22Rv1 (cell line): ENCODE measurements around the gene GNAI3.

Experiments used
- CTCF ChIP-seq: fragments of 450-650 bp; IDR thresholded peaks from 2 replicates; pipeline ENCODE4 v1.5.1; 2017; ENCODE audit warnings: mild to moderate bottlenecking
- ZFX ChIP-seq: fragments of 450-650 bp; IDR thresholded peaks from 2 replicates; pipeline ENCODE4 v1.6.1; 2017; ENCODE audit warnings: antibody characterized with exemption, borderline replicate concordance

DNA sequence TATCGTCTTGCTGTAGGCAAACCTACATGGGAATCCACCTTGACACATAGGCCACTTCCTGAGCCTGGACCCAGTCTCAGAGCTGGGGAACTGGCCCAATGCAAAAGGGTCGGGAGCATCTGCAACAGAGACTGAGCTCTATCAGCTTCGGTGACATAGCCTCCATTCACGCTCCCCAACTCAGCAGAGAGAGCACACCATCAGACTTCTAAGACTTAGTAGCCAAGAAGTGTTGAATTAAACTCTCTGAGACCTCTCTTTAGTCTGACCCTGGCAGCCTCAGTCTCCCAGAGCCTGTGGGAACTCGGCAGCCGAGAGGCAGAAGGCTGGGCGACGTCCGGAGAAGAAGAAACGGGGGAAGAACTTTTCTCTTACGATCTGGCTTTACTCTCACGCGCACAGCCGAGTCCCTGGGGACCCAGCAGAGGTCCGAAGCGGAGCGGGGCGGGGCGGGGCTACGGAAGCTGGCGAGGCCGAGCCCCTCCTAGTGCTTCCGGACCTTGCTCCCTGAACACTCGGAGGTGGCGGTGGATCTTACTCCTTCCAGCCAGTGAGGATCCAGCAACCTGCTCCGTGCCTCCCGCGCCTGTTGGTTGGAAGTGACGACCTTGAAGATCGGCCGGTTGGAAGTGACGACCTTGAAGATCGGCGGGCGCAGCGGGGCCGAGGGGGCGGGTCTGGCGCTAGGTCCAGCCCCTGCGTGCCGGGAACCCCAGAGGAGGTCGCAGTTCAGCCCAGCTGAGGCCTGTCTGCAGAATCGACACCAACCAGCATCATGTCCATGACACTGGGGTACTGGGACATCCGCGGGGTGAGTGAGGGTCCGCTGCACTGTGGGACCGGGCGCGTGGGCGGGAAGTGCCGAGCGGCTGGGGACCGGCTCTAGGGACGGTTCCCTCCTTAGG is 107.5 kb downstream of the GNAI3 start, which contains the start of gene GSTM4:
- TF ChIP-seq CTCF, result no peak
- TF ChIP-seq ZFX, result no peak
